Measurements from ENCODE around the gene SASH3.
A peak's percentile ranks its signal among the peaks of the same experiment; 100 is the strongest.

Gene SASH3

GRCh38 chrX:129781134-129781672 lies 1.5 kb downstream of the SASH3 start:
- Histone ChIP-seq H3K36me3 (ENCODE audit: control insufficient read depth, low read length) (peaks cover 58% of the 10 kb centered on the region), H3K9me2 (replicated peaks; ENCODE audit: control insufficient read depth, low read length) (no peaks in the 10 kb centered on the region), H3K9me3 (ENCODE audit: control insufficient read depth, insufficient read depth, low read length) (no peaks in the 10 kb centered on the region), H3K79me2 (ENCODE audit: control insufficient read depth, low read length) (peaks cover 78% of the 10 kb centered on the region), H3K4me2 (ENCODE audit: low read length) (peak overlapping the region; percentile 97), H3F3A (ENCODE audit: control insufficient read depth, insufficient read depth) (peaks cover 14% of the 10 kb centered on the region; the same call in 1 of the 2 replicates), H3K27me3 (ENCODE audit: control insufficient read depth, low read length) (no peaks in the 10 kb centered on the region), H3K27ac (ENCODE audit: low read depth, low read length) (peak overlapping the region; percentile 94), H3K4me3 (ENCODE audit: low read length) (peak overlapping the region; percentile 97), H4K20me1 (ENCODE audit: control insufficient read depth, insufficient read depth, low read depth, low read length) (peaks cover 14% of the 10 kb centered on the region), H3K4me1 (ENCODE audit: control insufficient read depth, low read length) (peaks cover 78% of the 10 kb centered on the region)
- TF ChIP-seq EZH2phosphoT487 (IDR thresholded peaks at IDR 0.05; ENCODE audit: borderline replicate concordance, low read length) (no peak), CTCF (IDR thresholded peaks at IDR 0.05; ENCODE audit: low read depth, low read length, poor library complexity, severe bottlenecking) (no peak)

GRCh38 chrX:129781680-129782495 lies 2.1 kb downstream of the SASH3 start:
- peak overlapping the region; percentile 97 for H3K4me2 ChIP-seq (ENCODE audit: low read length)
- H3K27ac ChIP-seq (ENCODE audit: low read depth, low read length), result peak overlapping the region; percentile 82
- no peak for TF ChIP-seq EZH2phosphoT487 (IDR thresholded peaks at IDR 0.05; ENCODE audit: borderline replicate concordance, low read length)
- no peak for TF ChIP-seq CTCF (IDR thresholded peaks at IDR 0.05; ENCODE audit: low read depth, low read length, poor library complexity, severe bottlenecking)
- H4K20me1 ChIP-seq (ENCODE audit: control insufficient read depth, insufficient read depth, low read depth, low read length), result peaks cover 14% of the 10 kb centered on the region
- H3K4me1 ChIP-seq (ENCODE audit: control insufficient read depth, low read length), result peaks cover 77% of the 10 kb centered on the region
- peaks cover 61% of the 10 kb centered on the region for H3K36me3 ChIP-seq (ENCODE audit: control insufficient read depth, low read length)
- H3K4me3 ChIP-seq (ENCODE audit: low read length), result peak overlapping the region; percentile 97
- peaks cover 84% of the 10 kb centered on the region for H3K79me2 ChIP-seq (ENCODE audit: control insufficient read depth, low read length)
- H3F3A ChIP-seq (ENCODE audit: control insufficient read depth, insufficient read depth), result peaks cover 14% of the 10 kb centered on the region; the same call in 1 of the 2 replicates
- H3K9me3 ChIP-seq (ENCODE audit: control insufficient read depth, insufficient read depth, low read length), result no peaks in the 10 kb centered on the region
- no peaks in the 10 kb centered on the region for H3K27me3 ChIP-seq (ENCODE audit: control insufficient read depth, low read length)
- H3K9me2 ChIP-seq (replicated peaks; ENCODE audit: control insufficient read depth, low read length), result no peaks in the 10 kb centered on the region

GRCh38 chrX:129782706-129783105 lies 3.0 kb downstream of the SASH3 start:
- H3K4me2 ChIP-seq (ENCODE audit: low read length), result peak overlapping the region; percentile 97
- H3F3A ChIP-seq (ENCODE audit: control insufficient read depth, insufficient read depth), result peaks cover 14% of the 10 kb centered on the region; the same call in 1 of the 2 replicates
- H3K4me3 ChIP-seq (ENCODE audit: low read length), result peak overlapping the region; percentile 97
- peak overlapping the region; percentile 82 for H3K27ac ChIP-seq (ENCODE audit: low read depth, low read length)
- peaks cover 68% of the 10 kb centered on the region for H3K36me3 ChIP-seq (ENCODE audit: control insufficient read depth, low read length)
- H4K20me1 ChIP-seq (ENCODE audit: control insufficient read depth, insufficient read depth, low read depth, low read length), result peaks cover 14% of the 10 kb centered on the region
- no peaks in the 10 kb centered on the region for H3K9me2 ChIP-seq (replicated peaks; ENCODE audit: control insufficient read depth, low read length)
- H3K79me2 ChIP-seq (ENCODE audit: control insufficient read depth, low read length), result peaks cover 89% of the 10 kb centered on the region
- H3K9me3 ChIP-seq (ENCODE audit: control insufficient read depth, insufficient read depth, low read length), result no peaks in the 10 kb centered on the region
- H3K27me3 ChIP-seq (ENCODE audit: control insufficient read depth, low read length), result no peaks in the 10 kb centered on the region
- TF ChIP-seq EZH2phosphoT487 (IDR thresholded peaks at IDR 0.05; ENCODE audit: borderline replicate concordance, low read length) (no peak), CTCF (IDR thresholded peaks at IDR 0.05; ENCODE audit: low read depth, low read length, poor library complexity, severe bottlenecking) (no peak)
- H3K4me1 ChIP-seq (ENCODE audit: control insufficient read depth, low read length), result peaks cover 68% of the 10 kb centered on the region
